HG03159 (cell line): ENCODE results near the gene ZNF134.

Source experiments
- ATAC-seq: cut with Tn5 transposase; IDR thresholded peaks from one replicate; pipeline ENCODE4 v1.9.1; 2021; ENCODE audit warnings: mild to moderate bottlenecking, moderate library complexity; ENCODE audit not compliant: unreplicated experiment

ZNF134 gene

GRCh38 chr19:57613941-57614743, at the start of gene ZNF134:
ZNF134 (plus strand) TSS chr19:57614242; CDS start chr19:57619469, 5,227 bp downstream.
- ATAC-seq, result peak; percentile 98

- ATAC-seq, result no peak
These were observed 47.4 kb upstream of the ZNF134 start for GRCh38 chr19:57566396-57567265.

- ATAC-seq, result no peak
These were observed 43.3 kb upstream of the ZNF134 start for GRCh38 chr19:57570707-57571106.

- ATAC-seq, result no peak
These were observed 41.6 kb upstream of the ZNF134 start for GRCh38 chr19:57572415-57572947.

GRCh38 chr19:57576661-57577060, 37.4 kb upstream of the ZNF134 start:
- ATAC-seq, result no peak

GRCh38 chr19:57578487-57579205, 35.4 kb upstream of the ZNF134 start, which contains the start of gene ZNF416:
ZNF416 (minus strand) TSS chr19:57578911; CDS start chr19:57578704, 207 bp downstream.
- peak; percentile 94 for ATAC-seq

- ATAC-seq, result no peak
These were observed 30.9 kb upstream of the ZNF134 start for GRCh38 chr19:57583104-57583520.

GRCh38 chr19:57583521-57584416, 30.3 kb upstream of the ZNF134 start, which contains the start of gene ZIK1:
ZIK1 (plus strand) TSS chr19:57584145; CDS start chr19:57584357, 212 bp downstream.
- peak; percentile 88 for ATAC-seq

- no peak for ATAC-seq
These were observed 26.5 kb upstream of the ZNF134 start for GRCh38 chr19:57587529-57587928.

- ATAC-seq, result no peak
These were observed 14.7 kb upstream of the ZNF134 start for GRCh38 chr19:57599377-57599760.

- ATAC-seq, result peak; percentile 94
These were observed 14.2 kb upstream of the ZNF134 start, which contains the start of gene ZNF530 for GRCh38 chr19:57599761-57600383. ZNF530 (plus strand) TSS chr19:57599885; CDS start chr19:57604346, 4,461 bp downstream.

- no peak for ATAC-seq
These were observed 7.1 kb upstream of the ZNF134 start for GRCh38 chr19:57606931-57607330.

- no peak for ATAC-seq
These were observed 2.9 kb upstream of the ZNF134 start for GRCh38 chr19:57611113-57611512.

- no peak for ATAC-seq
These were observed 1.3 kb downstream of the ZNF134 start for GRCh38 chr19:57615346-57615745.

- ATAC-seq, result no peak
These were observed 6.8 kb downstream of the ZNF134 start for GRCh38 chr19:57620673-57621348.

- no peak for ATAC-seq
These were observed 9.0 kb downstream of the ZNF134 start for GRCh38 chr19:57623091-57623490.

GRCh38 chr19:57632987-57633831, 19.2 kb downstream of the ZNF134 start, which contains the start of gene ZNF211:
ZNF211 (plus strand) TSS chr19:57633168; CDS start chr19:57633347, 179 bp downstream.
- peak; percentile 97 for ATAC-seq

GRCh38 chr19:57633832-57634131, 19.7 kb downstream of the ZNF134 start:
- ATAC-seq, result no peak
